Spleen (tissue), 11 donors: Measurements from ENCODE around the gene TAT. TPM values are rescaled to one million over a fixed set of nuclear protein-coding genes. Genes with fewer than 3 reads are reported as not detected.
"Not testable (repeated sequence)": the region's sequence is repeated elsewhere in the genome, so short reads cannot be mapped to it uniquely, and the experiment has no call there.

ENCODE experiments used
- DNase-seq: peaks from one replicate; pipeline ENCODE4 v3.0.0-alpha.2; 2020
- H3K27ac ChIP-seq, 8 donors: fragments of 200-600 bp; sonication (generic) in 7 of 8; 1 replicate in 4 of 8; 2 replicates in 4 of 8; pipeline versions ENCODE4 v1.5.0 to v1.8.0; 2016 to 2021; ENCODE audit warnings: inconsistent platforms in 4 of 8, mild to moderate bottlenecking in 4 of 8, moderate library complexity in 1 of 8
- H3K27me3 ChIP-seq, 7 donors: fragments of 200-600 bp; sonication (generic) in 6 of 7; replicated peaks in 1 of 7; 1 replicate in 4 of 7; 2 replicates in 3 of 7; pipeline versions ENCODE4 v1.5.0 to v1.8.0; 2016 to 2021; ENCODE audit warnings: inconsistent platforms in 3 of 7, mild to moderate bottlenecking in 1 of 7
- H3K36me3 ChIP-seq, 6 donors: fragments of 200-600 bp; sonication (generic) in 5 of 6; 1 replicate in 4 of 6; 2 replicates in 2 of 6; pipeline versions ENCODE4 v1.5.0 to v1.8.0; 2016 to 2021; ENCODE audit warnings: inconsistent platforms in 2 of 6
- H3K4me1 ChIP-seq, 6 donors: fragments of 200-600 bp; sonication (generic) in 5 of 6; 1 replicate in 3 of 6; 2 replicates in 3 of 6; pipeline versions ENCODE4 v1.5.0 to v1.8.0; 2016 to 2021; ENCODE audit warnings: inconsistent platforms in 3 of 6
- H3K4me3 ChIP-seq, 8 donors: fragments of 200-600 bp; sonication (generic) in 7 of 8; 1 replicate in 4 of 8; 2 replicates in 4 of 8; pipeline versions ENCODE4 v1.5.0 to v1.8.0; 2016 to 2021; ENCODE audit warnings: inconsistent platforms in 4 of 8, mild to moderate bottlenecking in 4 of 8, moderate library complexity in 2 of 8
- H3K9me3 ChIP-seq, 8 donors: fragments of 200-600 bp; sonication (generic) in 7 of 8; 1 replicate in 4 of 8; 2 replicates in 4 of 8; pipeline versions ENCODE4 v1.5.0 to v1.8.0; 2016 to 2021; ENCODE audit warnings: inconsistent platforms in 4 of 8
- POLR2A ChIP-seq, 3 donors: fragments of 450-650 bp; IDR thresholded peaks; one replicate each; pipeline ENCODE4 v1.5.1; 2017; ENCODE audit warnings: antibody characterized with exemption in 3 of 3, mild to moderate bottlenecking in 1 of 3
- POLR2AphosphoS5 ChIP-seq, 3 donors: sonication (generic); formaldehyde crosslinking; IDR thresholded peaks; one replicate each; pipeline ENCODE4 v1.5.1; 2017; ENCODE audit warnings: antibody characterized with exemption in 3 of 3
- WGBS, 5 donors: extraction: QIAGEN DNeasy Blood & Tissue Kit in 3 of 5; methylation state at CpG; one replicate each; pipeline versions ENCODE4 v1.1.5 to v1.1.7; 2013 to 2018; 5-methylcytosine and 5-hydroxymethylcytosine counted together
- intact Hi-C: fragments of 100-400 bp; cut with DNase I; formaldehyde crosslinking; loops from one replicate; pipeline ENCODE4 v1.15.0; 2023; ENCODE audit warnings: low total_unique reads
- polyA plus RNA-seq, 3 donors: library from polyadenylated mRNA; stranded (reverse); fragments of 200-250 nt; gene quantifications; one replicate each; pipeline ENCODE4 v1.2.1, GENCODE V29; 2013
- total RNA-seq, 7 donors: library from RNA; depleted of rRNA in 3 of 7; stranded (reverse); fragments of >200 nt in 3 of 7; fragmentation: NEBNext Ultra II Directional in 4 of 7; extraction: Animal tissue kit (Norgen Biotek cat#: 25700) in 4 of 7; gene quantifications; one replicate each; pipeline versions ENCODE4 v1.1.0 to v1.2.1, GENCODE V29; 2016 to 2021
- TF ChIP-seq, protein P1 (sequence below), 11 experiments: fragments of 200-600 bp in 7 of 11; fragments of 450-650 bp in 4 of 11; sonication (generic) in 4 of 11; IDR thresholded peaks in 8 of 11; conservative IDR thresholded peaks in 3 of 11; 1 replicate in 7 of 11; 2 replicates in 4 of 11; pipeline versions ENCODE4 v1.4.0 to v1.8.0; 2016 to 2021; ENCODE audit warnings: antibody characterized with exemption in 11 of 11, inconsistent platforms in 4 of 11, mild to moderate bottlenecking in 1 of 11
- donor health status: healthy with polysubstance abuse.
- donor health status: DM: no; HTN: no; CAD: no; lungs with moderate emphysema.
- donor health status: DM: no; HTN: no; CAD: no.
- donor health status: Bipolar disorder and iron deficiency.
- donor health status: healthy.
- donor health status: DM: no; HTN: no; CAD: no.
- donor health status: DM: yes; HTN: yes; CAD: no.

Gene TAT
- total and polyA plus RNA-seq, 10 donors, result 0.08 to 0.30 (median 0.16) TPM; not detected in 7

DNA sequence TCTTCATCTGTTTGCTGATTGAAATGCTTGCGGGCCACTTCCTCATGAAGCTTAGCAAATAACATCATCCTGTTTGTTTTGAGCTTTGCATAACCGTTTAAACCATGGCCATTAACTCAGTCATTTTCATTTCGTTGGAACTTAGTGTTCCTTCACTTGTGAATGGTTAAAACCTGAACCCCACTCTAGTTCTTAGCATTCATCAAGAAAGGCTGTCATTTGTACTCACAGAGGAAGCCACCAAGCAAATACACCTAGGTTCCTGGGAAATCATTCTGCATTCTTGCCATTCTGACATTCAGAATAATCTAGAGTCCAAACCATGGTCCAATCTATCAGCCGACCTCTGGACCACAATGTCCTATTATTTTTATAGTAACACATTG is 8.4 kb upstream of the TAT start:
- intact Hi-C loops, result no loop called here
- no peak for TF ChIP-seq POLR2AphosphoS5 (IDR thresholded peaks at IDR 0.05)
- TF ChIP-seq POLR2A (IDR thresholded peaks at IDR 0.05), result no peak
- TF ChIP-seq, protein P1, sequence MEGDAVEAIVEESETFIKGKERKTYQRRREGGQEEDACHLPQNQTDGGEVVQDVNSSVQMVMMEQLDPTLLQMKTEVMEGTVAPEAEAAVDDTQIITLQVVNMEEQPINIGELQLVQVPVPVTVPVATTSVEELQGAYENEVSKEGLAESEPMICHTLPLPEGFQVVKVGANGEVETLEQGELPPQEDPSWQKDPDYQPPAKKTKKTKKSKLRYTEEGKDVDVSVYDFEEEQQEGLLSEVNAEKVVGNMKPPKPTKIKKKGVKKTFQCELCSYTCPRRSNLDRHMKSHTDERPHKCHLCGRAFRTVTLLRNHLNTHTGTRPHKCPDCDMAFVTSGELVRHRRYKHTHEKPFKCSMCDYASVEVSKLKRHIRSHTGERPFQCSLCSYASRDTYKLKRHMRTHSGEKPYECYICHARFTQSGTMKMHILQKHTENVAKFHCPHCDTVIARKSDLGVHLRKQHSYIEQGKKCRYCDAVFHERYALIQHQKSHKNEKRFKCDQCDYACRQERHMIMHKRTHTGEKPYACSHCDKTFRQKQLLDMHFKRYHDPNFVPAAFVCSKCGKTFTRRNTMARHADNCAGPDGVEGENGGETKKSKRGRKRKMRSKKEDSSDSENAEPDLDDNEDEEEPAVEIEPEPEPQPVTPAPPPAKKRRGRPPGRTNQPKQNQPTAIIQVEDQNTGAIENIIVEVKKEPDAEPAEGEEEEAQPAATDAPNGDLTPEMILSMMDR (IDR thresholded peaks at IDR 0.05 in 8 of 11, conservative IDR thresholded peaks at IDR 0.05 in 3 of 11), result no peak
- 52 to 63% (median 59%) methylated on average over 4 of the region's 4 CpGs for whole genome bisulfite sequencing, 5 donors
- H3K4me1 ChIP-seq, result no peaks in the 10 kb centered on the region
- H3K27me3 ChIP-seq, result peaks cover 0 to 4% (median 0%) of the 10 kb centered on the region in 7 donors
- H3K4me3 ChIP-seq, result no peak overlapping the region
- H3K36me3 ChIP-seq, result no peaks in the 10 kb centered on the region
- DNase-seq, result no peak
- H3K9me3 ChIP-seq, result no peaks in the 10 kb centered on the region
- no peak overlapping the region for H3K27ac ChIP-seq

DNA sequence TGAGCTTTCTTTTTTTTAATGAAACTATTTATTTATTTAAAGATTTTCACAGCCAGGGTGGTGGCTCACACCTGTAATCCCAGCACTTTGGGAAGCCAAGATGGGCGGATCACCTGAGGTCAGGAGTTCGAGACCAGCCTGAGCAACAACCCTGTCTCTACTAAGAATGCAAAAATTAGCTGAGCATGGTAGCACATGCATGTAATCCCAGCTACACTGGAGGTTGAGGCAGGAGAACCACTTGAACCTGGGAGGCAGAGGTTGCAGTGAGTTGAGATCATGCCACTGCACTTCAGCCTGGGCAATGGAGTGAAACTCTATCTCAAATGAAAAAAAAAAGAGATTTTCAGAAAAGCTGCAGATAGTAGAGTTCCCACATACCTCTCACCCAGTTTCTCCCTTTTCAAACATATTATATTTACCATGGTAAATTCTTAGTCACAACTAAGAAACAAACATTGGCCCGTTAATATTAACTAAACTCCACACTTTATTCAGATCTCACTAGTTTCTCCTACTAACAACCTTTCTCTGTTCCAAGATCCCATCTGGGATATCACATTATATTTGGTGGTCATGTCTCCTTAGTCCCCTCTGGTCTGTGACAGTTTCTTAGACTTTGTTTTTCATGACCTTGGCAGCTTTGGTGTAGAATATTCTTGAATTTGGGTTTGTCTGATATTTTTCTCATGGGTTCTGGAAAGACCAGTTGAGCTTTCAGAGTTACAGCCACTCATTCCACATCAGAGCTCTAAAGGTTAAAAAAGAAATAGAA is 7.8 kb upstream of the TAT start:
- intact Hi-C loops, result no loop called here
- no peak overlapping the region for H3K4me3 ChIP-seq
- no peaks in the 10 kb centered on the region for H3K36me3 ChIP-seq
- TF ChIP-seq POLR2A (IDR thresholded peaks at IDR 0.05), result no peak
- TF ChIP-seq POLR2AphosphoS5 (IDR thresholded peaks at IDR 0.05), result no peak
- TF ChIP-seq, protein P1 (IDR thresholded peaks at IDR 0.05 in 8 of 11, conservative IDR thresholded peaks at IDR 0.05 in 3 of 11), result no peak
- no peaks in the 10 kb centered on the region for H3K4me1 ChIP-seq
- H3K27me3 ChIP-seq, result peaks cover 0 to 4% (median 0%) of the 10 kb centered on the region in 7 donors
- no peak overlapping the region for H3K27ac ChIP-seq
- H3K9me3 ChIP-seq, result no peaks in the 10 kb centered on the region
- DNase-seq, result no peak
- 85 to 95% (median 91%) methylated on average over 3 of the region's 3 CpGs for WGBS, 5 donors

DNA sequence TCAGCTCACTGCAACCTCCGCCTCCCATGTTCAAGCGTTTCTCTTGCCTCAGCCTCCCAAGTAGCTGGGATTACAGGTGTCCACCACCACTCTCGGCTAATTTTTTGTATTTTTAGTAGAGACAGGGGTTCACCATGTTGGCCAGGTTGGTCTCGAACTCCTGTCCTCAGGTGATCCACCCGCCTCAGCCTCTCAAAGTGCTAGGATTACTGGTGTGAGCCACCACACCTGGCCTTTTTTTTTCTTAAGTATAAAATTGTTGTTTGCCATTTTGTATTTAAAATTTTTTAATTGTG is 5.6 kb upstream of the TAT start:
- H3K4me1 ChIP-seq, H3K36me3 ChIP-seq, intact Hi-C loops, H3K4me3 ChIP-seq, H3K27me3 ChIP-seq, H3K9me3 ChIP-seq, DNase-seq, H3K27ac ChIP-seq: not testable (repeated sequence)
- WGBS, 5 donors, result 82 to 95% (median 91%) methylated on average over 5 of the region's 5 CpGs

DNA sequence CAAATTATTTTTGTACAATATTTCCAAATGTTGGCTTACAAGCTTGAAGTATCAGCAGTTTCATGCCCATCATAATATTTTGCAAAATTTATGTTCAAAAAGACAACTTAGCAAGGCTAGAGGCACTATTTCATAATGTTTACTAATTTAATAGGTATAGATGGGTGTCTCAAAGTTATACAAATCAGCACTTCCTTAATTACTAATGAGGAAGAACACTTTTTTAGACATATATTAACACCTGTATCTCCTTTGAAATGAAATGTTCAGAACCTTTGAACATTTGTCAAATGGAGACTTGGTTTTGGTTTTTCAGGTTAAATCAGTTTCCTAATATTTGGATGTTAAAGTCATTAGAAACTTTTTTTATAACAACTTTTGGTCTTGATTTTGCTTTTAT is 2.2 kb downstream of the TAT start:
- DNase-seq, result no peak

More for the DNA sequence above, 2.2 kb downstream of the TAT start:
- Histone ChIP-seq H3K4me3 (no peak overlapping the region), H3K27me3 (peaks cover 0 to 17% (median 0%) of the 10 kb centered on the region in 7 donors), H3K27ac (no peak overlapping the region), H3K4me1 (no peaks in the 10 kb centered on the region), H3K36me3 (no peaks in the 10 kb centered on the region), H3K9me3 (no peaks in the 10 kb centered on the region)
- TF ChIP-seq, protein P1 (IDR thresholded peaks at IDR 0.05 in 8 of 11, conservative IDR thresholded peaks at IDR 0.05 in 3 of 11), result no peak
- TF ChIP-seq POLR2AphosphoS5 (IDR thresholded peaks at IDR 0.05) (no peak), POLR2A (IDR thresholded peaks at IDR 0.05) (no peak)
- intact Hi-C loops, result no loop called here
